Activated T-cell treated with anti-CD3 and anti-CD28 coated beads, Interleukin-2, amount 50 U/mL, for 4 hours (primary cell): ENCODE measurements around the gene MAST2. TPM values are rescaled to one million over a fixed set of nuclear protein-coding genes. Genes with fewer than 3 reads are reported as not detected.

Source experiments
- ATAC-seq, 2 donors: fragments of 200-7000 bp; cut with Tn5 transposase; one replicate each; pipeline ENCODE4 v1.10.0; 2021
- DNase-seq: peaks from one replicate; pipeline ENCODE4 v3.0.0-alpha.2; 2020
- H3K27me3 Mint-ChIP-seq: one replicate; pipeline ENCODE4 v1.8.0; 2021; ENCODE audit warnings: low read depth, mixed read lengths
- H3K36me3 Mint-ChIP-seq: one replicate; pipeline ENCODE4 v1.8.0; 2022; ENCODE audit warnings: mixed read lengths; ENCODE audit not compliant: insufficient read depth
- H3K4me1 Mint-ChIP-seq: one replicate; pipeline ENCODE4 v1.8.0; 2021; ENCODE audit warnings: low read depth, mixed read lengths
- H3K4me3 Mint-ChIP-seq: one replicate; pipeline ENCODE4 v1.8.0; 2021; ENCODE audit warnings: mild to moderate bottlenecking, moderate library complexity, mixed read lengths
- H3K9me3 Mint-ChIP-seq: one replicate; pipeline ENCODE4 v1.8.0; 2021; ENCODE audit warnings: mixed read lengths
- total RNA-seq, 3 donors: library from RNA; stranded (reverse); gene quantifications; one replicate each; pipeline ENCODE4 v1.2.1, GENCODE V29; 2021

MAST2 gene
- total RNA-seq, 3 donors from 2014 or later, result 15.7 to 19.3 (median 17.6) TPM

DNA sequence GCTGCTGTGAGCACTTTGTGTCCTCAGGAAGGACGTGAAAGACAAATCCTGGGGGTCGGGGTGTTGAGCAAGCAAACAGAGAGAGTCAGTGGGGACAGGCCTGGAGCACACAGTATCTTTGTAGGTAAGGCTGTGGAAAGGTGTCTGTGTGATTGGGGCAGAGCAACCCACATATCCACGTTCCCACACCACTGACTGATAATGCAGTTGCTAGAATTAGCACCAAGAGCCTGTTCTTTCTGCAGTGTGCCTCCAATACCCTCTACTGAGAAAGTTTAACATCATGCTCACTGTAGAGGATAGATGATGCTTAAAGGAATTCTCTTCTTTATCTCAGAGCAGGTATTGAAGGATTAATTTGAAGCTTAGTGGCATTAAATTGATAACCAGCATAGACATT is 167.9 kb downstream of the MAST2 start:
- Mint-ChIP-seq H3K4me1 (no peaks in the 10 kb centered on the region), H3K4me3 (no peak overlapping the region), H3K27me3 (no peaks in the 10 kb centered on the region), H3K36me3 (peaks cover 9% of the 10 kb centered on the region), H3K9me3 (no peaks in the 10 kb centered on the region)
- ATAC-seq (no peak), DNase-seq (no peak)

DNA sequence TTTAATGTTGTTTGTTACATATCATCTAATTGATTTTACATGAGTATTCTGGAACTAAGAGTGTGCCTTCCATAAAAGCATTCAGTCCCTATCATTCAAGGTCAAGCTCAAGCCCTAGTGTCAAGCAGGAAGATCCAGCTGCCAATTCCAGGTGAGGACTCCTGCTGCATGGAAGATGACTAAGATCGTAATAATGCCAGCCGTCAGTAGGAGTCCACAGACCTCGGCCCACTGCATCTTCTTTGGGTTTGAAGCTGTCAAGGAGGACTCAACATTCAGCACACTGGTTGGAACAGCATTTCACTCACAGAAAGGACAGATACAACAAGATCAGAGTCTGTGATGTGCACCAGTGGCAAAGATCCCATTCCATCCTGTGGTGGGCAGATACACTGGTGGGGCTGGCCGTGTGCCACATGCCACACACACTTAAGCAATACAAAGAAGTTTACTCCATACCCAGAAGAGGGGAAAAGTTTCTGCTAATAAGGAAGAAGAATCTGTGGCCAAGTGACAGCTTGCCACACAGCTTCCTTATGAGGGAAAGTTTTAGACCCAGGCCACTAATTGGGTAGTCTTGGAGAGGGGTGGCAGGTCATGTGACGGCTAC is 168.6 kb downstream of the MAST2 start:
- H3K4me3 Mint-ChIP-seq, result no peak overlapping the region
- DNase-seq (no peak), ATAC-seq (no peak)
- peaks cover 9% of the 10 kb centered on the region for H3K36me3 Mint-ChIP-seq
- no peaks in the 10 kb centered on the region for H3K9me3 Mint-ChIP-seq
- no peaks in the 10 kb centered on the region for H3K4me1 Mint-ChIP-seq
- no peaks in the 10 kb centered on the region for H3K27me3 Mint-ChIP-seq

DNA sequence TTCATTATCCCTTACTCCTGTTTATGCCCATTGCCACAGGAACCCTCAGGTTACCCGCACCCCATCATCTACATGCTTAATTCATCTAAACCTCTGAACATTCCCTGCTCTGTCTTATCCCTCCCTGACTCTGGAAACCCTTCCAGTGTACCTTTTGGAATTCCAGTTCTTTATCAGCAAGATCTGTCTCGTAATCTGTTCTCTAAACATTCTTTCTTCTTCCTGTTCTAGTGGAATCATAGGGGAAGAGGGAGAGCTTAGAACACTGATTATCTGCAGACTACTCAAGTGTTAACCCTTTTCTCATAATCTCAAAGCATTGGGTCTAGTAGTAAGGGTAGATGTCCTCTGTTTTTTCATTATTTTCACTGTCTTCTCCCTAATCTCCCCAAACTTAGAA is 169.2 kb downstream of the MAST2 start:
- ATAC-seq (no peak), DNase-seq (no peak)
- peaks cover 9% of the 10 kb centered on the region for H3K36me3 Mint-ChIP-seq
- H3K4me1 Mint-ChIP-seq, result no peaks in the 10 kb centered on the region
- H3K27me3 Mint-ChIP-seq, result no peaks in the 10 kb centered on the region
- H3K4me3 Mint-ChIP-seq, result no peak overlapping the region
- H3K9me3 Mint-ChIP-seq, result no peaks in the 10 kb centered on the region

DNA sequence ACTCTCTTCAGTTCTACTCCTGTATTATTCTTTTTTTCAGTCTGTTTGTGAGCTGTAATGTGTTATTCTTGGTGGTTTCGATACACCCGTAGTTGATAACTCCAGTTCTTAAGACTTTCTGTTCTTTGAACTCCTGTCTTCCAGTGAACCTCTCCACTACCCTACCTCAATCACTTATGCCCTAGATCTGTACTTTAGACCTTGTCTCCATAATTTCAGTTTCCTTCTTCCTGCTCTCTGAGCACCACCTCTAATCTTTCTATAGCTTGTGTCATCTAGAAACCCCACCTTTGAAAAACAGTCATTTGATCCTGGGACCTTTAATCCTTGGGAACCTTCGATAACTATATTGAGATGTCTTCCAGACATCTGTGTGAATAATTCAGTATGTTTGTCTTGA is 169.7 kb downstream of the MAST2 start:
- H3K4me1 Mint-ChIP-seq, result no peaks in the 10 kb centered on the region
- peaks cover 9% of the 10 kb centered on the region for H3K36me3 Mint-ChIP-seq
- no peaks in the 10 kb centered on the region for H3K27me3 Mint-ChIP-seq
- ATAC-seq (no peak), DNase-seq (no peak)
- H3K9me3 Mint-ChIP-seq, result no peaks in the 10 kb centered on the region
- no peak overlapping the region for H3K4me3 Mint-ChIP-seq

DNA sequence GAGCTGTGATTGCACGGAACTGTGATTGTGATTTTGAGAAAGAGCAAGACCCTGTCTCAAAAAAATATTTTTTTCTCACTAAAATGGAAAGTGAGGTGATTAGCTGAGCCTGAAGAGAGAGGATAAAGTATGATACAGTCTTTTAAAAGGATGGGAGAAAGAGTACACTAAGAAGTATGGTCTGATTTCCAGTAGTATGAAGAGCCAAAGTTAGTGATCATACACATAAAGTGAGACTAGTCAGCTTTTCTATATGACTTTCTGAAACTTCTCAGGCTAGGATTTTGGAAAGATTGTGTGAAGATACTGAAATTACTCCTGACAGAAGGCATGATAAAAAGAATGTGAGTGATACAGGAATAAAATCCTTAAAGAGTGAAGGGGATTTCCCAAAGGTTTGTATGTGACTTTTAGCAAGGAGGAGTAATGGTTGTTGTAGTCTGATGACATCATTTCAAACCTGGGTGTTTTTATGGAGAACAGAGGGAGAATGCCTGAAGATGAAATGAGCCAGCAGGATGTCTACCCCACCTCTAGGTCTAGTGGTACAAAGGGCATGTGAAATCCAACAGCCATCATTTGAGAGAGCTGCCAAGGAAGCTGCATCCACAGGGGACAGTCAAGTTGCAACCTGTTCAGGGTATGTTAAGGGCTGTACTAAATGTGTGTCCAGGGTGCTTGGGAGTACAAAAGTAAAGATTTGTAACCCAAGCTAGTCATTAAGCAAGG is 171.3 kb downstream of the MAST2 start:
- H3K4me3 Mint-ChIP-seq, result no peak overlapping the region
- H3K27me3 Mint-ChIP-seq, result no peaks in the 10 kb centered on the region
- DNase-seq (no peak), ATAC-seq (no peak)
- no peaks in the 10 kb centered on the region for H3K9me3 Mint-ChIP-seq
- no peaks in the 10 kb centered on the region for H3K4me1 Mint-ChIP-seq
- H3K36me3 Mint-ChIP-seq, result peaks cover 9% of the 10 kb centered on the region

DNA sequence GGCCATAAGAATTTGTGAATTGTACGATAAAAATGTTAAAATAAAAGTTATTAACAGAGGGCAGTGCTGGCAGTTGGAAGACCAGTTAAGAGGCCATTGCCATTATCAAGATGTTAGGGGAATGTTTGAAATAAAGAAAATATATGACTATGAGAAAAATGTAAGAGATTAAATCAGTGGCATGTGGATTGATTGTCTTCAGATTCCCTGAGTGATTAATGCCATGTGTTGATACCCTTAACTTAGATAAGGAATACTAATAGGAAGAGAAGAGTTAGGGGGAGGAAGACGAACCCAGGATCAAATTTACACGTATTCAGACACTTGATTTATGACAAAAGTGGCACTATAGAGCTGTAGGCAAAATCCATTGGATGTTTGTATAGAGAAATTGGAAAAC is 173.2 kb downstream of the MAST2 start:
- DNase-seq (no peak), ATAC-seq (no peak)
- Mint-ChIP-seq H3K9me3 (peaks cover 4% of the 10 kb centered on the region), H3K36me3 (peaks cover 4% of the 10 kb centered on the region), H3K27me3 (no peaks in the 10 kb centered on the region), H3K4me1 (no peaks in the 10 kb centered on the region), H3K4me3 (no peak overlapping the region)

DNA sequence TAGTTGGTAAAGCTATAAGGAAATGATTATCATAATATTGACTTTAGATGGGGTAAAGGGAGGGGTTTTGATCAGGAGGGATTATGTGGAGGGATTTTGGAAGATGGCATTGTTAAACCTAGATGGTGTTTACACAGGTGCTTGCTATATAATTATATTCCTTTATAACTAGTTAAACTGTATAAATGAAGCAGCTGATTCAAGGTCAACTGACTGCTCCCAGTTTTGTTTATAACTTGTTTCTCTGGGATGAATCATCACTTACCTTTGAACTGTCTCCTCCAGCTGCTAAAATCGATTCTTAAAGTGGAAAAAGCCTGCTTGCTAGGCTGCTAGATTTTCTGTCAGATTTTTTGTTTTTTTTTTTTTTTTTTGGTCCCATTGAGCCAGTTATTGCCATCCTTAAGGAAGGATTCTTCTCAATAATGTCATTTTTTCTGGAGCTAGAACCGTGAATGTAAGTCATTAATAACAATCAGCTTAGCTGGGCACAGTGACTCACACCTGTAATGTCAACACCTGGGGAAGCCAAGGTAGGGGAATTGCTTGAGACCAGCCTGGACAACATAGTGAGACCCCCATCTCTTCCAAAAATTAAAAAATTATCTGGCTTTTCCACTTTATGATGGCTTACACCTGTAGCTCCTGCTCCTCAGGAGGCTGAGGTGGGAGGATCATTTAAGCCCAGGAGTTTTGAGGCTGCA is 175.8 kb downstream of the MAST2 start:
- Mint-ChIP-seq H3K36me3 (no peaks in the 10 kb centered on the region), H3K27me3 (no peaks in the 10 kb centered on the region), H3K4me1 (no peaks in the 10 kb centered on the region), H3K4me3 (no peak overlapping the region), H3K9me3 (peaks cover 4% of the 10 kb centered on the region)
- ATAC-seq (no peak), DNase-seq (no peak)

DNA sequence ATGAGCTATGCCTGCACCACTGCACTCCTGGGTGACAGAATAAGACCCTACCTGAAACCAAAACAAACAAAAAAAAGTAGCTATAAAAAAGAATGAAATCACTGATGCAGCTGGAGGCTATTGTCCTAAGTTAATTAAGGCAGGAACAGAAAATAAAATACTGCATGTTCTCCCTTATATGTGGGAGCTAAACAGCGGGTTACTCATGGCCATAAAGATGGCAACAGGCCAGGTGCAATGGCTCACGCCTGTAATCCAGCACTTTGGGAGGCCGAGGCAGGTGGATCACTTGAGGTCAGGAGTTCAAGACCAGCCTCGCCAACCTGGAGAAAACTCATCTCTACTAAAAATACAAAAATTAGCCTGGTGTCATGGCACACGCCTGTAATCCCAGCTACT is 176.4 kb downstream of the MAST2 start:
- Mint-ChIP-seq H3K27me3 (no peaks in the 10 kb centered on the region), H3K4me1 (no peaks in the 10 kb centered on the region), H3K36me3 (no peaks in the 10 kb centered on the region), H3K4me3 (no peak overlapping the region), H3K9me3 (peaks cover 4% of the 10 kb centered on the region)
- DNase-seq (no peak), ATAC-seq (no peak)

DNA sequence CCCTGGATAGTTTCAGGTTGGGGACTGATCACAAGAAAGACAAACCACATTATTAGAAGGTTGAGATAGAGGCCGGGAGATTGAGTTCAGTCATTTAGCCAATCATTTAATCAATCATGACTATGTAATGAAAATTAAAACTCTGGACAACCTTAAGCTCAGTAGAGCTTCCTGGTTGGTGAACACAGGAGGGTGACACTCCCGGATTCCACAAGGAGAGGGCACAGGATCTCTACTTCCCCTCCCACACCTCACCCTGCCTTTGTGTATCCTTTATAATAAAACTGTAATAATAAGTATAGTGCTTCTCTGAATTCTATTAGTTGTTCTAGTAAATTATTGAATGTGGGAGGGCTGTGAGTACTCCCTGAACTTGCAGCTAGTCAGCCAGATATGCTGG is 178.9 kb downstream of the MAST2 start:
- ATAC-seq, result no peak

DNA sequence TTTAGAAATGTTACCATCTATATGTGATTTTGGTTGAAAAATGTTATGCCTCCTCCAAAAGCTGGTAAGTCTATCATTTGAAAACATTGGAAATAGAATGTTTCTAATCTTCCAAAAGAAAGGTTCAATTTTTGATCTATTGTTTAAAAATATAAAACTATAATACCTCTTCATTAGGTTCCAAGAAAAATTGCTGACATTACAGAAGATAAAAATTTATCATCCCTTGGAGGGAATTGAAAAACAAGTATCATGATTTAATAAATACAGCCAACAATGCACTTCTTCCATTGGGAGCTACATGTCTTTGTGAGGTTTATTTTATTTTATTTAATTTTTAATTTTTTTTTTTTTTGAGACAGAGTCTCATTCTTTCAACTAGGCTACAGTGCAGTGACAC is 180.6 kb downstream of the MAST2 start:
- peaks cover 4% of the 10 kb centered on the region for H3K9me3 Mint-ChIP-seq
- H3K27me3 Mint-ChIP-seq, result no peaks in the 10 kb centered on the region
- no peak for ATAC-seq
- no peak overlapping the region for H3K4me3 Mint-ChIP-seq
- H3K4me1 Mint-ChIP-seq, result no peaks in the 10 kb centered on the region
- no peak for DNase-seq
- no peaks in the 10 kb centered on the region for H3K36me3 Mint-ChIP-seq

More for the DNA sequence above, 178.9 kb downstream of the MAST2 start:
- Mint-ChIP-seq H3K27me3 (no peaks in the 10 kb centered on the region), H3K4me3 (no peak overlapping the region), H3K4me1 (no peaks in the 10 kb centered on the region), H3K36me3 (no peaks in the 10 kb centered on the region), H3K9me3 (peaks cover 4% of the 10 kb centered on the region)
- no peak for DNase-seq

DNA sequence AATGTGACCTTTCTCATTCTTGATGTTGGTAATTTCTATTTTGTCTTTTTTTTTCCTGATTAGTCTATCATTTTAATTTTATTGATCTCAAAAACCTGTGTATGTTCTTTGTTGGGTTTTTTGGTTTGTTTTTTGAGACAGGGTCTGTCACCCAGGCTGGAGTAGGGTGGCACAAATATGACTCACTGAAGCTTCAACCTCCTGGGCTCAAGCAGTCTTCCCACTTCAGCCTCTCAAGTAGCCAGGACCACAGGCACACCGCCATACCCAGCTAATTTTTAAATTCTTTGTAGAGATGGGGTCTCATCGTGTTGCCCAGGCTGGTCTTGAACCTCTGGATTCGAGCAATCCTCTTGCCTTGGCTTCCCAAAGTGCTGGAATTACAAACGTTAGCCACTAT is 183.8 kb downstream of the MAST2 start:
- DNase-seq (no peak), ATAC-seq (no peak)
- H3K4me3 Mint-ChIP-seq, result no peak overlapping the region
- peaks cover 5% of the 10 kb centered on the region for H3K9me3 Mint-ChIP-seq
- H3K4me1 Mint-ChIP-seq, result no peaks in the 10 kb centered on the region
- H3K27me3 Mint-ChIP-seq, result no peaks in the 10 kb centered on the region
- H3K36me3 Mint-ChIP-seq, result no peaks in the 10 kb centered on the region

DNA sequence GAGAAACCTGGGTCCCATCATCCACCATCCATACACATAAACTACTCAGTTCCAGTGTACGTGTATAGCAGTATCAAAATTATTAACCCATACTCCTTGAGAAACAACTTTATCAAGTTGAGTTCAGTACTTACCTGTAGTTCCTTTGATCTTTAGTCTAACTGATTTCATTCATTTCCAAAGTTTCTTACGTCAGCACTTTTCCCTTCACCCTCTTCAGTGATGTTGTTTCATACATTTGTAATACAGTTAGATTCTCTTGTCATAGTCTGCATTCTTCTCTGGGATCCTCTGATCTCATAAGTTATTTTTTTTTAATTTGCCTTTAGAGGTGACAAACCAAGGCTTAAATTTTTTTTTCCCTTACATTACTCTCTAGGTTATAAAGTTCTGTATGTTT is 185.8 kb downstream of the MAST2 start:
- ATAC-seq, result no peak
- Mint-ChIP-seq H3K36me3 (no peaks in the 10 kb centered on the region), H3K4me1 (no peaks in the 10 kb centered on the region), H3K4me3 (no peak overlapping the region), H3K27me3 (no peaks in the 10 kb centered on the region), H3K9me3 (peaks cover 5% of the 10 kb centered on the region)
- DNase-seq, result no peak

DNA sequence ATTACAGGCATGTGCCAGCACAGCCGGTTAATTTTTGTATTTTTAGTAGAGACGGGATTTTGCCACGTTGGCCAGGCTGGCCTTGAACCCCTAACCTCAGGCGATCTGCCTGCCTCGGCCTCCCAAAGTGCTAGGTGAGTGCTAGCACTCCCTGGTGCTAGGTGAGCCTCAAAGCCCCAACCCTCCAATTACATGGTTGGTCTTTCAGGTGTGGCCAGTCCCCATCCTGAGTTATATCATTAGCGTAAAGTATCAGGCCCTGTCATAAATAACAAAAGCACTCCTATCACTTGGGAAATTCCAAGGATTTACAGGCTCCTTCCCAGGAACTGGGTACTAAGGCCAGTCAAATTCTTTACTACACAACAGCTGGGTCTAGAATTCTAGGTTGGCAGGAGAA is 191.0 kb downstream of the MAST2 start:
- no peaks in the 10 kb centered on the region for H3K4me1 Mint-ChIP-seq
- no peaks in the 10 kb centered on the region for H3K27me3 Mint-ChIP-seq
- no peak overlapping the region for H3K4me3 Mint-ChIP-seq
- DNase-seq (no peak), ATAC-seq (no peak)
- no peaks in the 10 kb centered on the region for H3K36me3 Mint-ChIP-seq
- peaks cover 5% of the 10 kb centered on the region for H3K9me3 Mint-ChIP-seq

DNA sequence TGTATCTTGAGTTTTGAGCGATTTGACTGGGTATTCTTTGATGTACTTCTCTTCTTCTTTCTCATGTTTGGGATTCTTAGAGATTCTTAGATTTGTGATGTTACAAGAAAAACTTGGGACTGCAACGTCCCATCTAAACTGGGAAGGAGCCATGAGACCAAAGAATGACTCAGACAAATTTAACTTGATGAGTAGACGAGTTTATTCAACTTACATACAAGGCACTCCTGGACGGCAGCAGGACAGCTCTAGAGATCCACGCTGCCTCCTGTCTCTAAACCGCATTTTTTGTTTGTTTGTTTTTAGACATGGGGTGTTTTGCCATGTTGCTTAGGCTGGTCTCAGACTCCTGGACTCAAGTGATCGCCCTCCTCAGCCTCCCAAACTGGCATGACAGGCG is 191.9 kb downstream of the MAST2 start:
- Mint-ChIP-seq H3K4me1 (no peaks in the 10 kb centered on the region), H3K4me3 (no peak overlapping the region), H3K9me3 (peaks cover 5% of the 10 kb centered on the region), H3K36me3 (peaks cover 3% of the 10 kb centered on the region), H3K27me3 (no peaks in the 10 kb centered on the region)
- ATAC-seq (no peak), DNase-seq (no peak)

DNA sequence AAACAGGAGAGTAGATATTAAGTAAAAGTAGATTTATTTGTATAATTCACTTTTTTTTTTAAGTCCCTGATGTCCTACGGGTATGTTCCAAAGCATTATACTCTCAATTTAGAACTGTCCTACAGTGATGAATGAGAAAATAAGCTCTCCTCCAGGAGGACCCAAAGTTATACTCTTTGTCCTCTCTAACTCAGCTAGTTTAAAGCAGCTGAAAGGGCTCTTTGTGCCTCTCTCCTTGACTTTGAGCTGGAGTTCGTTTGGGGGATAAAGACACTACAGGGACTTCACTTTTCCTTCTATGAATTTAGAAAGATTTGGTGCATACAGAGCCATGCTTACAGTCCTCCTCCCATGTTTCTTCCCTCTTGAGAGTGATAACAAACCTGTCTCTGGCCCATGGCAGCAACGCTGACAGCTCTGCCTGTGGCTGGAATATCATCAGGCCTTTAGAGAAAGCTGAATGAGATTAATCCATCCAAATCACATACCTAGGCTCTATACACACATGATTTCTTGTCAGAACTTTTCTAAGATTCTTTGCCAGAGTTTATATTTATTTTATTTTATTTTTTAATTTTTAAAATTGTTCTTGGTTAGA is 194.7 kb downstream of the MAST2 start:
- H3K4me1 Mint-ChIP-seq, result no peaks in the 10 kb centered on the region
- H3K9me3 Mint-ChIP-seq, result no peaks in the 10 kb centered on the region
- H3K27me3 Mint-ChIP-seq, result no peaks in the 10 kb centered on the region
- ATAC-seq, result no peak
- DNase-seq, result no peak
- H3K4me3 Mint-ChIP-seq, result no peak overlapping the region
- peaks cover 3% of the 10 kb centered on the region for H3K36me3 Mint-ChIP-seq
